ENCODE results near the gene RIN1. TPM values are rescaled to one million over a fixed set of nuclear protein-coding genes. Genes with fewer than 3 reads are reported as not detected.
A peak's percentile ranks its signal among the peaks of the same experiment; 100 is the strongest.

Gene RIN1
- total and polyA plus RNA-seq, 2 experiments from 2014 or later, result 6.2 to 9.5 TPM

DNA sequence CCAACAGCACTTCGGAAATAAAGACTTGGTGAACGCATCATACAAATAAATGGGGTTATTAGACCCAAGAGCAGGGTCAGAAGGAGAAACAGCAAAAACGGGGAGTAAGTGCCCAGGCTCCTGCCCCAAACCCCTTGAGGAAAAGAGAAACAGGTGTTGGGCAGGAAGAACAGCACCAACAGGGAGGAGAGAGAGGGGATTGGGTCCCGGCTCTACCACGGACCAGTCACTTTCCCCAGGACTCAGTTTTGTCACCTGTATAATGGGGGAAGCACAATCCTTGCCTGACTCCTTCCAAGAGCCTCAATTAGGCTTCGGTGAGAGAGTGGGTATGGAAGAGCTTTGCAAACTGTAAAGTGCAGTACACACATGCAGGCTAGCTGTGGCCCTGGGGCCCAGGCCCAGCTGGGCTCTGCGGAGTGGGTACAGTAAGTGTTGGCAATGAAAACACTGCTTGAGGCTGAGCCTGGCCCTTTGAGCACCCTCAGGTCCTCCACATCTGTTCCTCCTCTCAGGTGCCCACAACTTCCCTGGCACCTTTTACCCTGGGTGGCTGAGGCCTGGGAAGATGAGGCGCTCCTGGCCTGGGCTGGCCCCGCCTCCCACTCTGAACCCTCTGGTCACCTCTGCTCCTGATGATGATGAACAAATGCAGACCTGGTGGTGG is 26.4 kb upstream of the RIN1 start:
- Histone ChIP-seq H3K4me2 (no peak overlapping the region), H4K20me1 (ENCODE audit: insufficient read depth, poor library complexity, severe bottlenecking) (no peaks in the 10 kb centered on the region), H3K79me2 (peaks cover 5% of the 10 kb centered on the region), H3K36me3 (replicated peaks; ENCODE audit: insufficient read depth, low read depth) (no peaks in the 10 kb centered on the region), H3K27me3 (no peaks in the 10 kb centered on the region), H3K4me1 (ENCODE audit: insufficient read depth) (no peaks in the 10 kb centered on the region), H2AFZ (no peak overlapping the region), H3K9me3 (ENCODE audit: low read depth) (no peaks in the 10 kb centered on the region), H3K27ac (no peak overlapping the region), H3K9me2 (replicated peaks; ENCODE audit: insufficient read depth) (no peaks in the 10 kb centered on the region), H3K4me3 (no peak overlapping the region)
- WGBS (ENCODE audit: low lambda C conversion rate, missing lambda C conversion rate), result 93% methylated on average over 9 of the region's 9 CpGs
- peak; percentile 4 for DNase-seq (ENCODE audit: low spot score)
- TF ChIP-seq EZH2 (IDR thresholded peaks at IDR 0.05; ENCODE audit: borderline replicate concordance), result no peak
- TF ChIP-seq EZH2phosphoT487 (IDR thresholded peaks at IDR 0.05; ENCODE audit: low read depth, severe bottlenecking, unreplicated experiment), result no peak
- TF ChIP-seq CTCF (IDR thresholded peaks at IDR 0.05; ENCODE audit: poor library complexity), result no peak

GRCh38 chr11:66361502-66361941 is 25.3 kb upstream of the RIN1 start:
- Histone ChIP-seq H2AFZ (no peak overlapping the region), H3K27ac (no peak overlapping the region), H3K4me3 (no peak overlapping the region), H3K36me3 (replicated peaks; ENCODE audit: insufficient read depth, low read depth) (no peaks in the 10 kb centered on the region), H3K79me2 (peaks cover 14% of the 10 kb centered on the region), H3K4me1 (ENCODE audit: insufficient read depth) (no peaks in the 10 kb centered on the region), H3K4me2 (no peak overlapping the region), H4K20me1 (ENCODE audit: insufficient read depth, poor library complexity, severe bottlenecking) (no peaks in the 10 kb centered on the region), H3K27me3 (no peaks in the 10 kb centered on the region), H3K9me3 (ENCODE audit: low read depth) (no peaks in the 10 kb centered on the region), H3K9me2 (replicated peaks; ENCODE audit: insufficient read depth) (no peaks in the 10 kb centered on the region)
- peak; percentile 5 for DNase-seq (ENCODE audit: low spot score)
- 76% methylated on average over 6 of the region's 6 CpGs for WGBS (ENCODE audit: low lambda C conversion rate, missing lambda C conversion rate)
- TF ChIP-seq EZH2 (IDR thresholded peaks at IDR 0.05; ENCODE audit: borderline replicate concordance) (no peak), CTCF (IDR thresholded peaks at IDR 0.05; ENCODE audit: poor library complexity) (no peak), EZH2phosphoT487 (IDR thresholded peaks at IDR 0.05; ENCODE audit: low read depth, severe bottlenecking, unreplicated experiment) (no peak)

- Histone ChIP-seq H3K9me3 (ENCODE audit: low read depth) (no peaks in the 10 kb centered on the region), H3K27ac (no peak overlapping the region), H3K4me1 (ENCODE audit: insufficient read depth) (no peaks in the 10 kb centered on the region), H3K27me3 (no peaks in the 10 kb centered on the region), H3K4me2 (no peak overlapping the region), H3K79me2 (peaks cover 22% of the 10 kb centered on the region), H3K4me3 (no peak overlapping the region), H4K20me1 (ENCODE audit: insufficient read depth, poor library complexity, severe bottlenecking) (no peaks in the 10 kb centered on the region), H3K36me3 (replicated peaks; ENCODE audit: insufficient read depth, low read depth) (no peaks in the 10 kb centered on the region), H2AFZ (no peak overlapping the region), H3K9me2 (replicated peaks; ENCODE audit: insufficient read depth) (no peaks in the 10 kb centered on the region)
- WGBS (ENCODE audit: low lambda C conversion rate, missing lambda C conversion rate), result 96% methylated on average over 15 of the region's 15 CpGs
- DNase-seq (ENCODE audit: low spot score), result no peak
- TF ChIP-seq CTCF (IDR thresholded peaks at IDR 0.05; ENCODE audit: poor library complexity), result no peak
- no peak for TF ChIP-seq EZH2 (IDR thresholded peaks at IDR 0.05; ENCODE audit: borderline replicate concordance)
These were observed 24.3 kb upstream of the RIN1 start for GRCh38 chr11:66360406-66361073.

All from hepatocyte (in vitro differentiated cells).